Stomach (tissue), 4 donors: Measurements from ENCODE around the gene MIPEP.
A peak's percentile ranks its signal among the peaks of the same experiment; 100 is the strongest.

Source experiments
- CTCF ChIP-seq, 7 experiments: fragments of 450-650 bp in 4 of 7; fragments of 200-600 bp in 3 of 7; sonication (generic) in 3 of 7; IDR thresholded peaks; one replicate each; pipeline ENCODE4 v1.5.1; 2016 to 2019; ENCODE audit warnings: antibody characterized with exemption in 7 of 7, control low read depth in 2 of 7, mild to moderate bottlenecking in 1 of 7
- POLR2A ChIP-seq, 4 donors: fragments of 450-650 bp; IDR thresholded peaks; one replicate each; pipeline ENCODE4 v1.6.1; 2016; ENCODE audit warnings: antibody characterized with exemption in 4 of 4, control low read depth in 2 of 4, mild to moderate bottlenecking in 1 of 4, moderate library complexity in 1 of 4
- POLR2AphosphoS5 ChIP-seq, 3 donors: sonication (generic); formaldehyde crosslinking; IDR thresholded peaks; one replicate each; pipeline ENCODE4 v1.6.1; 2016; ENCODE audit warnings: antibody characterized with exemption in 3 of 3

DNA sequence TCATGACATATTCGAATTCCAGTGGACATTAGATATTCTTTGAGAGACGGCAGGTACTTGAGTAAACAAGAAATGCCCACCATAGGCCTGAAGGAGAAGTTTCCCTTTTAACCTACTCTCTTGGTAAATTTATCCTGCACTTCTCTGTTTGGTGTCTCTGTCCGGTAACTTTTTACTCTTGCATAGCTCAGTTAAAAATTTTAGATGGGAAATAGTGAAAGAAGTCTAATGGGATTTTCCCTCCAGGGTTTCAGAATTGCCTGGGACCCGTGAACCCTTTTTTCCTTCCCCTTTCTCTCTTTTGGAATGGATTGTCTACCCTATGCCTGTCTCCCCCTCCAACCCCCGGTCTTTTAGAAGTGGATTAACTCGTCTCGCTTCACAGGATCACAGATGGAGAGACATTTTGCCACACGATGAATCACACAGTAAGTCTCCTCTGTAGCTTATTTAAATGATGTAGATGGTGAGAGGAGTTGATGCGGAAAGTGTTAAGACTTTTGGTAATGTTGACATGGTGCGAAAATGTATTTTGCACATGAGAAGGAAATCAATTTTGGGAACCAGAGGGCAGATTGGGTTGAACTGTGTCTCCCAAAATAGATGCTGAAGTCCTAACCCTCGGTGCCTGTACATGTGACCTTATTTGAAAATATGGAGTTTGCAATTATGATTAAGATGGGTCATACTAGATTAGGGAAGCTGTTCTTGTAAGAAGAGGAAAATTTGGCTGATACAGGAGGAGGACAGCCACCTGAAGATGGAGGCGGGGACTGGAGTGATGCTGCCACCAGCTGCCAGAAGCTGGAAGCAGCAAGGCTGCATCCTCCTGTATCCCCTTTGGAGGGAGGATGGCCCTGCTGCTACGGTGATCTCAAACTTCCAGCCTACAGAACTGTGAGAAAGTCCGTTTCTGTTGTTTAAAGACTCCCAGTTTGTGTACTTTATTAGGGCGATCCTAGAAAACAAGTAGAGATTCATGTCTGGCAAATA lies 711 bp upstream of the MIPEP start:
- TF ChIP-seq POLR2AphosphoS5 (IDR thresholded peaks at IDR 0.05) = no peak
- TF ChIP-seq CTCF (IDR thresholded peaks at IDR 0.05) = peak in 1 of 7 experiments; percentile 20
- TF ChIP-seq POLR2A (IDR thresholded peaks at IDR 0.05) = no peak
